BJ (cell line): ENCODE measurements around the gene NR2F1. TPM values are rescaled to one million over a fixed set of nuclear protein-coding genes. Genes with fewer than 3 reads are reported as not detected.

ENCODE experiments used
- CTCF ChIA-PET: fragments of 350-600 bp; formaldehyde crosslinking; extraction: SDS; loops from one replicate; lab custom pipeline; 2021; ENCODE audit warnings: antibody characterized with exemption, inconsistent platforms; lab: Yijun Ruan, JAX
- POLR2A ChIA-PET: fragments of 300-600 bp; sonication (Branson Sonifier 250); formaldehyde crosslinking; extraction: SDS; loops from one replicate; lab custom pipeline; 2021; ENCODE audit warnings: antibody characterized with exemption; lab: Charles Lee
- DNase-seq: peaks from one replicate; pipeline ENCODE4 v3.0.0-alpha.2; 2011; ENCODE audit warnings: low read depth
- H3K27me3 ChIP-seq: 2 replicates; pipeline ENCODE4 v1.6.0; 2011; ENCODE audit warnings: low read length; ENCODE audit not compliant: control insufficient read depth, insufficient read depth
- H3K36me3 ChIP-seq: 2 replicates; pipeline ENCODE4 v1.5.1; 2011; ENCODE audit warnings: low read length; ENCODE audit not compliant: control insufficient read depth, insufficient read depth
- H3K4me3 ChIP-seq: 2 replicates; pipeline ENCODE4 v1.5.1; 2011; ENCODE audit warnings: low read depth, mild to moderate bottlenecking, control low read depth, low read length
- polyA plus RNA-seq: library from polyadenylated mRNA; depleted of rRNA; stranded (reverse); fragments of >200 nt; gene quantifications from 2 replicates; pipeline ENCODE4 v1.2.3, GENCODE V29; 2011
- TF ChIP-seq, protein P1 (sequence below): IDR thresholded peaks from 2 replicates; pipeline ENCODE4 v1.5.1; 2011; ENCODE audit warnings: low read depth, mild to moderate bottlenecking, control low read depth, inconsistent platforms, low read length, moderate library complexity; ENCODE audit not compliant: insufficient read depth

NR2F1 gene
- polyA plus RNA-seq, 1 experiment, result 39.4 TPM

DNA sequence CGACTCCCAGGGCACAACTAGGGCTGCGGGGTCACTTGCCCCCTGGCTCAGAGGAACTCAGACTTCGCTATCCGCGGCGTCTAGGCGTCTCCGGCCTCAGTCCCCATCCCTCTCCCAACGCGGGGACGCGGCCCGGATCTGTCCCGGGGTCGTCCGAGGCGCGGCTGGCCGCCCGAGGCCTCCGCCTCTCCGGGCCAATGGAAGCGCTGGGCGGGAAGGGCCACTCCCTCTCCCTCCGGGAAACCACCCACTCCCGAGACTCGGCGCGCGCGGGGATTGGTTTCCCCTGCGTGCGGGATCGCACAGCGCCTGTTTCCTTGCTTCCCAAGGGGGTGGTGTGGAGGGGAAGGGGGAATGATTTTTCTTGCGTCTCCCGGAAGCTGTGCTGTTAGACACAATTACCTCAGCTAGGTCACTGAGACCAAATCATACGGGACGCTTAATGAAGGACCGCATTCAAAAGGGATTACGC is 38.3 kb downstream of the NR2F1 start:
- peak overlapping the region; percentile 67 for H3K4me3 ChIP-seq
- H3K27me3 ChIP-seq, result no peaks in the 10 kb centered on the region
- TF ChIP-seq, protein P1, sequence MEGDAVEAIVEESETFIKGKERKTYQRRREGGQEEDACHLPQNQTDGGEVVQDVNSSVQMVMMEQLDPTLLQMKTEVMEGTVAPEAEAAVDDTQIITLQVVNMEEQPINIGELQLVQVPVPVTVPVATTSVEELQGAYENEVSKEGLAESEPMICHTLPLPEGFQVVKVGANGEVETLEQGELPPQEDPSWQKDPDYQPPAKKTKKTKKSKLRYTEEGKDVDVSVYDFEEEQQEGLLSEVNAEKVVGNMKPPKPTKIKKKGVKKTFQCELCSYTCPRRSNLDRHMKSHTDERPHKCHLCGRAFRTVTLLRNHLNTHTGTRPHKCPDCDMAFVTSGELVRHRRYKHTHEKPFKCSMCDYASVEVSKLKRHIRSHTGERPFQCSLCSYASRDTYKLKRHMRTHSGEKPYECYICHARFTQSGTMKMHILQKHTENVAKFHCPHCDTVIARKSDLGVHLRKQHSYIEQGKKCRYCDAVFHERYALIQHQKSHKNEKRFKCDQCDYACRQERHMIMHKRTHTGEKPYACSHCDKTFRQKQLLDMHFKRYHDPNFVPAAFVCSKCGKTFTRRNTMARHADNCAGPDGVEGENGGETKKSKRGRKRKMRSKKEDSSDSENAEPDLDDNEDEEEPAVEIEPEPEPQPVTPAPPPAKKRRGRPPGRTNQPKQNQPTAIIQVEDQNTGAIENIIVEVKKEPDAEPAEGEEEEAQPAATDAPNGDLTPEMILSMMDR, result no peak
- ChIA-PET CTCF (interaction anchor here (0.8 to 1.3 kb wide), 3 partner anchors 14 to 186 kb away, joined by 3 read pairs; no protein-coding TSS in a partner anchor), POLR2A (no interaction called here)
- DNase-seq, result no peak
- no peaks in the 10 kb centered on the region for H3K36me3 ChIP-seq

DNA sequence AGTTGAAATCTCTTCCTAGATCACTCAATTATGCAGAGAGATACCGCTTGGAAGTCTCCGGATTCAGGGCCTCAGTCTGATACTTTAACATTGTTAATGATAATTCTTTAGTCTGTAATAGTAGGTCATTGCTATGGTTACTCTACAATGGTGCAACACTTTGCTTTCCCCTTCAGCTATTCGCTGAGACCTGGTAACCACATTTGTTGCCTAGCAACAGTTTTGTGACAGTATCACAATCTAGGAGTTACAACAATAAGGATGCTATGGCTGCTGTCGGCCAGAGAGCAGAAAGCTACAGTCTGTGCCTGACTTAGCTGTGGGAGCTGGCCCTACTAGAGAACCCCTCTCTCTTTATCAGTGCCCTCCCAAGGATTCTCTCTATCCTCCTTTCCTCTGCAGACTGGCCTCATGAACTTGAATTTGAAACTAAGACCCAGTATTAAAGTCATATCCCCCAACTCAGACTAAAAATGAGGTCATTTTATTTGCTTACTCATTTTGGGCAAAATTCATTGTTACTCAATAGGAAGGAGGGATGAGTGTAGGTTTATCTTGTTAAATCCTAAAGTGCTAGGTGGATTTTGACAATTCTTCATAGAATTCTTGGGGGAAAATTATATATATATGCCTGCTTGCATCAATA is 39.3 kb downstream of the NR2F1 start:
- TF ChIP-seq, protein P1, result no peak
- ChIA-PET CTCF (interaction anchor here (0.6 to 1.3 kb wide), 2 partner anchors 12 to 15 kb away, joined by 3 read pairs; no protein-coding TSS in a partner anchor), POLR2A (interaction anchor here (0.7 kb wide), 1 partner anchor 29 kb away, joined by 3 read pairs; no protein-coding TSS in a partner anchor)
- Histone ChIP-seq H3K27me3 (no peaks in the 10 kb centered on the region), H3K36me3 (no peaks in the 10 kb centered on the region), H3K4me3 (no peak overlapping the region)
- DNase-seq, result no peak

- TF ChIP-seq, protein P1, result no peak
- Histone ChIP-seq H3K27me3 (no peaks in the 10 kb centered on the region), H3K4me3 (no peak overlapping the region), H3K36me3 (no peaks in the 10 kb centered on the region)
- CTCF ChIA-PET, result interaction anchor here (0.6 kb wide), 2 partner anchors 11 to 28 kb away, joined by 3 to 4 read pairs; no protein-coding TSS in a partner anchor
- no peak for DNase-seq
- POLR2A ChIA-PET, result interaction anchor here (0.7 kb wide), 1 partner anchor 122 kb away, joined by 10 read pairs; no protein-coding TSS in a partner anchor
Measured at GRCh38 chr5:93623153-93623552, 40.1 kb downstream of the NR2F1 start.

DNA sequence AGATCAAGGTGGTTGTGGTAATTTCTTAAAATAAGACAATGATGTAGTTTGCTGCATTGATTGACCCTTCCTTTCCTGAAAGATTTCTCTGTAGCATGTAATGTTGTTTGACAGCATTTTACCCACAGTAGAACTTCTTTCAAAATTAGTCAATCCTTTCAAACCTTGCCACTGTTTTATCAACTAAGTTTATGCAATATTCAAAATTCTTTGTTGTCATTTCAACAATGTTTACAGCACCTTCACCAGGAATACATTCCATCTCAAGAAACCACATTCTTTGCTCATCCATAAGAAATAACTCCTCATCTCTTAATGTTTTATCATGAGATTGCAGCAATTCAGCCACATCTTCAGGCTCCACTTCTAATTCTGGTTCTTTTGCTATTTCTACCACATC is 43.8 kb downstream of the NR2F1 start:
- Histone ChIP-seq H3K36me3 (no peaks in the 10 kb centered on the region), H3K4me3 (no peak overlapping the region), H3K27me3 (no peaks in the 10 kb centered on the region)
- DNase-seq, result no peak
- TF ChIP-seq, protein P1, result no peak
- ChIA-PET POLR2A (no interaction called here), CTCF (no interaction called here)

DNA sequence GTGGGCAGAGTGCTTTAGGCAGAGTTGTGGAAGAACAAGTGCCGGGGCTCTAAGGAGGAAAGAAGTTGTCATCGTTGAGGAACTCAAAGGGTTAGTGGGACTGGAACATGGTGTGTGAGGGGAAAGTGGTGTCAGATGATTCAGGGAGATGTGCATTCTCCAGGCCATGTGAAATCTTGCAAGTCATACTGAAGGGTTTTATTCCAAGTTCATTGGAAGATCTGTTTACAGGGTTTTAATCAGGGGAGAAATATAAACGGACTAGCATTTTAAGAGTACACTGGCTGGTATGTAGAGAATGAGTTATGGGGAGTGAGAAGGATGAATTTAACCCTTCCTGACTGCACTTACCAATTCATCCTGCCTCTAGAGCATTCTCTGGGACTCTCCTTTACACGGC is 49.3 kb downstream of the NR2F1 start:
- no peak for DNase-seq
- ChIA-PET CTCF (no interaction called here), POLR2A (no interaction called here)
- Histone ChIP-seq H3K27me3 (no peaks in the 10 kb centered on the region), H3K4me3 (no peak overlapping the region), H3K36me3 (no peaks in the 10 kb centered on the region)
- TF ChIP-seq, protein P1, result no peak
